ENCODE measurements around the gene PLEKHD1. TPM values are rescaled to one million over a fixed set of nuclear protein-coding genes. Genes with fewer than 3 reads are reported as not detected.

Gene PLEKHD1
- total RNA-seq, 6 experiments from 2014 or later, result 0.04 TPM; not detected in 5

- Histone ChIP-seq H3K36me3 (no peaks in the 10 kb centered on the region), H3K27ac (no peak overlapping the region), H3K9me3 (no peaks in the 10 kb centered on the region), H3K4me3 (peak overlapping the region; percentile 12 to 36 (median 35)), H3K4me1 (peaks cover 0 to 21% (median 0%) of the 10 kb centered on the region in 4 donors), H3K27me3 (peaks cover 0 to 12% of the 10 kb centered on the region in 2 donors)
- intact Hi-C loops (cut with DNase I), result loop anchor here (5.0 kb wide), 2 partner anchors 35 to 40 kb away; no protein-coding TSS in a partner anchor
- DNase-seq (peak in 2 of 3 donors; percentile 44 to 61), ATAC-seq (peak; percentile 36 to 65 (median 58))
- 0% methylated on average over 8 of the region's 112 CpGs for WGBS (ENCODE audit: insufficient coverage, low coverage, low lambda C conversion rate, missing lambda C conversion rate)
- TF ChIP-seq POLR2A (IDR thresholded peaks at IDR 0.05) (no peak), CTCF (IDR thresholded peaks at IDR 0.05) (no peak)
These were observed 87.7 kb downstream of the PLEKHD1 start for GRCh38 chr14:69572030-69572840.

- TF ChIP-seq CTCF (IDR thresholded peaks at IDR 0.05) (no peak), POLR2A (IDR thresholded peaks at IDR 0.05) (no peak)
- WGBS (ENCODE audit: insufficient coverage, low coverage, low lambda C conversion rate, missing lambda C conversion rate), result no CpG with 5 or more reads among the region's 40 CpGs
- H3K4me1 ChIP-seq, result peaks cover 0 to 21% (median 0%) of the 10 kb centered on the region in 4 donors
- intact Hi-C loops (cut with DNase I), result loop anchor here (5.0 kb wide), 2 partner anchors 35 to 40 kb away; no protein-coding TSS in a partner anchor
- ATAC-seq, result no peak
- no peaks in the 10 kb centered on the region for H3K36me3 ChIP-seq
- no peak for DNase-seq
- no peak overlapping the region for H3K27ac ChIP-seq
- H3K4me3 ChIP-seq, result peak overlapping the region in 1 of 3 donors; percentile 35
- no peaks in the 10 kb centered on the region for H3K9me3 ChIP-seq
- peaks cover 0 to 12% of the 10 kb centered on the region in 2 donors for H3K27me3 ChIP-seq
These were observed 88.3 kb downstream of the PLEKHD1 start for GRCh38 chr14:69572841-69573135.

- no peak for DNase-seq
- H3K4me3 ChIP-seq, result no peak overlapping the region
- peaks cover 0 to 21% (median 0%) of the 10 kb centered on the region in 4 donors for H3K4me1 ChIP-seq
- TF ChIP-seq CTCF (IDR thresholded peaks at IDR 0.05), result no peak
- no peak for TF ChIP-seq POLR2A (IDR thresholded peaks at IDR 0.05)
- intact Hi-C loops (cut with DNase I), result loop anchor here (5.0 kb wide), 2 partner anchors 36 to 41 kb away; no protein-coding TSS in a partner anchor
- H3K36me3 ChIP-seq, result no peaks in the 10 kb centered on the region
- ATAC-seq, result no peak
- WGBS (ENCODE audit: insufficient coverage, low coverage, low lambda C conversion rate, missing lambda C conversion rate), result 13% methylated on average over 15 of the region's 51 CpGs
- H3K27ac ChIP-seq, result no peak overlapping the region
- H3K9me3 ChIP-seq, result no peaks in the 10 kb centered on the region
- H3K27me3 ChIP-seq, result peaks cover 0 to 12% of the 10 kb centered on the region in 2 donors
These were observed 88.8 kb downstream of the PLEKHD1 start for GRCh38 chr14:69573205-69573830.

GRCh38 chr14:69573831-69574262 lies 89.3 kb downstream of the PLEKHD1 start:
- no peak for ATAC-seq
- 5% methylated on average over 11 of the region's 15 CpGs for WGBS (ENCODE audit: insufficient coverage, low coverage, low lambda C conversion rate, missing lambda C conversion rate)
- intact Hi-C loops (cut with DNase I), result loop anchor here (5.0 kb wide), 2 partner anchors 37 to 42 kb away; no protein-coding TSS in a partner anchor
- DNase-seq, result no peak
- TF ChIP-seq CTCF (IDR thresholded peaks at IDR 0.05) (no peak), POLR2A (IDR thresholded peaks at IDR 0.05) (no peak)
- H3K4me3 ChIP-seq, result no peak overlapping the region
- peaks cover 0 to 12% of the 10 kb centered on the region in 2 donors for H3K27me3 ChIP-seq
- no peak overlapping the region for H3K27ac ChIP-seq
- H3K4me1 ChIP-seq, result peaks cover 0 to 21% (median 0%) of the 10 kb centered on the region in 4 donors
- H3K9me3 ChIP-seq, result no peaks in the 10 kb centered on the region
- H3K36me3 ChIP-seq, result no peaks in the 10 kb centered on the region

Data from right lobe of liver (tissue), 6 donors.